Neural cell (in vitro differentiated cells): Measurements from ENCODE around the gene FCER2. TPM values are rescaled to one million over a fixed set of nuclear protein-coding genes. Genes with fewer than 3 reads are reported as not detected.

Source experiments
- H2AFZ ChIP-seq: fragments of 200-600, 300-800 bp; sonication (generic), shearing (Covaris generic); 2 replicates; pipeline ENCODE4 v1.6.0; 2014; ENCODE audit warnings: low read depth, mild to moderate bottlenecking, antibody characterized with exemption, low read length, moderate library complexity
- H3F3A ChIP-seq: fragments of 200-600 bp; shearing (Covaris generic); 2 replicates; pipeline ENCODE4 v1.6.1; 2016; ENCODE audit warnings: mild to moderate bottlenecking, moderate library complexity, mixed read lengths, antibody characterized with exemption, low read length; ENCODE audit not compliant: insufficient read depth, poor library complexity, severe bottlenecking
- H3K27ac ChIP-seq: fragments of 200-600, 300-800 bp; sonication (generic), shearing (Covaris generic); 2 replicates; pipeline ENCODE4 v1.5.1; 2014; ENCODE audit warnings: mild to moderate bottlenecking, low read length, moderate library complexity
- H3K27me3 ChIP-seq: fragments of 300-800, 200-600 bp; sonication (generic), shearing (Covaris generic); 2 replicates; pipeline ENCODE4 v1.6.0; 2014; ENCODE audit warnings: mild to moderate bottlenecking, low read depth, low read length, moderate library complexity; ENCODE audit not compliant: insufficient read depth
- H3K36me3 ChIP-seq: fragments of 300-800, 200-600 bp; sonication (generic), shearing (Covaris generic); 2 replicates; pipeline ENCODE4 v1.5.1; 2014; ENCODE audit warnings: mild to moderate bottlenecking, antibody characterized with exemption, low read length, moderate library complexity; ENCODE audit not compliant: insufficient read depth
- H3K4me2 ChIP-seq: fragments of 300-800, 200-600 bp; sonication (generic), shearing (Covaris generic); 2 replicates; pipeline ENCODE4 v1.6.0; 2014; ENCODE audit warnings: mild to moderate bottlenecking, low read length
- H3K4me3 ChIP-seq: fragments of 300-800, 200-600 bp; sonication (generic), shearing (Covaris generic); 2 replicates; pipeline ENCODE4 v1.5.1; 2014; ENCODE audit warnings: mild to moderate bottlenecking, low read length, moderate library complexity
- H3K79me2 ChIP-seq: fragments of 200-600 bp; shearing (Covaris generic); replicated peaks from 2 replicates; pipeline ENCODE4 v1.6.0; 2014; ENCODE audit warnings: mild to moderate bottlenecking, low read length, moderate library complexity; ENCODE audit not compliant: insufficient read depth
- H3K9ac ChIP-seq: fragments of 300-800, 200-600 bp; sonication (generic), shearing (Covaris generic); 2 replicates; pipeline ENCODE4 v1.6.1; 2016; ENCODE audit warnings: mild to moderate bottlenecking, low read length, mixed read lengths
- H3K9me2 ChIP-seq: fragments of 200-600 bp; shearing (Covaris generic); 2 replicates; pipeline ENCODE4 v1.6.1; 2016; ENCODE audit warnings: mild to moderate bottlenecking, low read length, mixed read lengths; ENCODE audit not compliant: insufficient read depth
- H3K9me3 ChIP-seq: fragments of 200-600, 300-800 bp; sonication (generic), shearing (Covaris generic); 2 replicates; pipeline ENCODE4 v1.6.1; 2016; ENCODE audit warnings: mild to moderate bottlenecking, mixed run types, low read length, moderate library complexity, mixed read lengths
- H4K20me1 ChIP-seq: fragments of 200-600 bp; shearing (Covaris generic); 2 replicates; pipeline ENCODE4 v1.6.1; 2016; ENCODE audit warnings: mild to moderate bottlenecking, mixed run types; ENCODE audit not compliant: insufficient read depth
- CTCF ChIP-seq: fragments of 450-650 bp; IDR thresholded peaks from 2 replicates; pipeline ENCODE4 v1.5.1; 2014; ENCODE audit warnings: antibody characterized with exemption, mild to moderate bottlenecking, moderate library complexity; ENCODE audit not compliant: poor library complexity, severe bottlenecking
- EP300 ChIP-seq: fragments of 450-650 bp; conservative IDR thresholded peaks from 2 replicates; pipeline ENCODE4 v1.6.1; 2014; ENCODE audit warnings: antibody characterized with exemption, mild to moderate bottlenecking, moderate library complexity; ENCODE audit not compliant: poor library complexity, severe bottlenecking
- EZH2 ChIP-seq: fragments of 200-600, 300-800 bp; shearing (Covaris generic), sonication (generic); IDR thresholded peaks from 2 replicates; pipeline ENCODE4 v1.6.1; 2014; ENCODE audit warnings: antibody characterized with exemption, low read length, borderline replicate concordance, mild to moderate bottlenecking; ENCODE audit not compliant: insufficient read depth, poor library complexity, severe bottlenecking
- MXI1 ChIP-seq: fragments of 450-650 bp; conservative IDR thresholded peaks from 2 replicates; pipeline ENCODE4 v1.6.1; 2014; ENCODE audit warnings: antibody characterized with exemption, mild to moderate bottlenecking; ENCODE audit not compliant: poor library complexity, severe bottlenecking
- POLR2AphosphoS5 ChIP-seq: IDR thresholded peaks from 2 replicates; pipeline ENCODE4 v1.6.1; 2012
- RAD21 ChIP-seq: fragments of 450-650 bp; conservative IDR thresholded peaks from 2 replicates; pipeline ENCODE4 v1.6.1; 2014; ENCODE audit warnings: antibody characterized with exemption, mild to moderate bottlenecking, moderate library complexity
- REST ChIP-seq: IDR thresholded peaks from 2 replicates; pipeline ENCODE4 v1.6.1; 2012; ENCODE audit warnings: borderline replicate concordance
- SMC3 ChIP-seq: fragments of 450-650 bp; conservative IDR thresholded peaks from 2 replicates; pipeline ENCODE4 v1.6.1; 2014; ENCODE audit warnings: antibody characterized with exemption, mild to moderate bottlenecking, moderate library complexity; ENCODE audit not compliant: poor library complexity
- TAF1 ChIP-seq: IDR thresholded peaks from 2 replicates; pipeline ENCODE4 v1.6.1; 2012; ENCODE audit warnings: low read depth
- polyA plus RNA-seq: library from polyadenylated mRNA; depleted of rRNA; stranded (reverse); fragments of >200 nt; gene quantifications from 2 replicates; pipeline ENCODE4 v1.2.3, GENCODE V29; 2014

FCER2 gene
- polyA plus RNA-seq, 1 donor from 2014 or later = not detected

- H2AFZ ChIP-seq = no peak within 1 kb of the TSS
- H3K27me3 ChIP-seq = peaks cover 69% of the 10 kb centered on the region
- no peaks in the 10 kb centered on the region for H3K9me3 ChIP-seq
- H3K9me2 ChIP-seq = no peaks in the 10 kb centered on the region
- H3K79me2 ChIP-seq = no peaks in the 10 kb centered on the region
- no peak for TF ChIP-seq MXI1
- no peak for TF ChIP-seq CTCF
- TF ChIP-seq TAF1 = no peak
- TF ChIP-seq SMC3 = no peak
- no peak for TF ChIP-seq RAD21
- no peak for TF ChIP-seq EZH2
- no peak for TF ChIP-seq POLR2AphosphoS5
- no peak within 1 kb of the TSS for H3K27ac ChIP-seq
- no peaks in the 10 kb centered on the region for H3F3A ChIP-seq
- H4K20me1 ChIP-seq = no peaks in the 10 kb centered on the region
- no peaks in the 10 kb centered on the region for H3K36me3 ChIP-seq
- peak within 1 kb of the TSS; percentile 41 for H3K4me3 ChIP-seq
- H3K4me2 ChIP-seq = no peak within 1 kb of the TSS
- H3K9ac ChIP-seq = no peak within 1 kb of the TSS
Measured at GRCh38 chr19:7732045-7732444, 30.1 kb upstream of the FCER2 start, which contains the start of gene CLEC4G. Gene CLEC4G (minus strand): TSS chr19:7732110. CDS start chr19:7732102, 8 bp downstream.

- Histone ChIP-seq H3K4me2 (no peak overlapping the region), H3K79me2 (no peaks in the 10 kb centered on the region), H3K27ac (no peak overlapping the region), H2AFZ (no peak overlapping the region), H4K20me1 (no peaks in the 10 kb centered on the region), H3K4me3 (no peak overlapping the region), H3K36me3 (no peaks in the 10 kb centered on the region), H3K27me3 (peaks cover 69% of the 10 kb centered on the region), H3K9ac (no peak overlapping the region), H3K9me2 (no peaks in the 10 kb centered on the region), H3F3A (no peaks in the 10 kb centered on the region), H3K9me3 (no peaks in the 10 kb centered on the region)
- no peak for TF ChIP-seq TAF1
- TF ChIP-seq RAD21 = no peak
- TF ChIP-seq MXI1 = no peak
- no peak for TF ChIP-seq SMC3
- TF ChIP-seq POLR2AphosphoS5 = no peak
- TF ChIP-seq EP300 = no peak
- no peak for TF ChIP-seq EZH2
- no peak for TF ChIP-seq REST
- no peak for TF ChIP-seq CTCF
Measured at GRCh38 chr19:7731615-7732014, 29.7 kb upstream of the FCER2 start.
